SIG-M5 treated with dmso at 0.1 percent for 504 hours (cell line): ENCODE measurements around the gene KPTN.

ENCODE experiments used
- DNase-seq: peaks from one replicate; lab custom pipeline; 2025; ENCODE audit not compliant: unreplicated experiment; lab: John Stamatoyannopoulos, UW

Gene KPTN

DNA sequence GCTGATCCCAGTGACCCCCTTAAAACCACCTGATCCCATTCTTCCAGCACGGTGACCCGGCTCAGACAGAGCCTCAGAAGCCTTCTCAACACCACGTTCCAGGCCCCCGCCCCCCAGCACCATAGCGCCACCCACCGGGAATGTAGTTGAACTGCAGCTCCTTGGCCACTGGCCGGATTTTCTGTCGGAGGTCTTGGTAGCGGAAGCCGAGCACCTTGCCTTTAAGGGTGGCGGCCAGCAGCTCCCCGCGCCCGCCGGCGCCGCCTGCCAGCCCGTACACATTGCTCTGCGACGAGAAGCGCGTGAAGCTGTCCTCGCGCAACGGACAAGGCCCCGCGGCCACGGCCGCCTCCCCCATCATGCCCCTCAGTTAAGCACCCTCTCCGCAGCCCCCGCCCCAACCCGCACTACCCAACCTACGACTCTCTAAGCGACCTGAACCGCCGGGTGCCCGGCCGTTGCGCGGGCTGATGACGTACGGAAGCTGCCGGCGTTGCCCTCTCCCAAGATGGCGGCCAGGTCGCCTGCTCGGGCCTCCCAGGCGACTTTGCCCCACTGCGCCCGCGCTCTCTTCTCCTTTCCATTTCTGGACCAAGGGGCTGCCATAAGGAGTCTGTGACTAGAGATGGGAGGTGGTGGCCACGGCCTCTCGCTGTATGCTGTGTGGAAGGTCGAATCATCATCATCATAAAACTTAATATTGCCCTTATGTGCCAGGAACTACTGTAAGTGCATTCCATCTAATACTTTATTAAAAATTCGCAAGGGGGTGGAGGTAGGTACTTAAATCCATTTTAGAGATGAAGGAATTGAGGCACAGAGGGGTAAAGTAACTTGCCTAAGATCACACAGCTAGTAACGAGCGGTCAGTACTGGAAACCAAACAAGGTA is at the start of gene KPTN:
Gene KPTN, minus strand, starts transcription at position 420 of the 891 bp plus-strand sequence. Its CDS starts 59 bp downstream, at position 361.
- DNase-seq = peak; percentile 81

DNA sequence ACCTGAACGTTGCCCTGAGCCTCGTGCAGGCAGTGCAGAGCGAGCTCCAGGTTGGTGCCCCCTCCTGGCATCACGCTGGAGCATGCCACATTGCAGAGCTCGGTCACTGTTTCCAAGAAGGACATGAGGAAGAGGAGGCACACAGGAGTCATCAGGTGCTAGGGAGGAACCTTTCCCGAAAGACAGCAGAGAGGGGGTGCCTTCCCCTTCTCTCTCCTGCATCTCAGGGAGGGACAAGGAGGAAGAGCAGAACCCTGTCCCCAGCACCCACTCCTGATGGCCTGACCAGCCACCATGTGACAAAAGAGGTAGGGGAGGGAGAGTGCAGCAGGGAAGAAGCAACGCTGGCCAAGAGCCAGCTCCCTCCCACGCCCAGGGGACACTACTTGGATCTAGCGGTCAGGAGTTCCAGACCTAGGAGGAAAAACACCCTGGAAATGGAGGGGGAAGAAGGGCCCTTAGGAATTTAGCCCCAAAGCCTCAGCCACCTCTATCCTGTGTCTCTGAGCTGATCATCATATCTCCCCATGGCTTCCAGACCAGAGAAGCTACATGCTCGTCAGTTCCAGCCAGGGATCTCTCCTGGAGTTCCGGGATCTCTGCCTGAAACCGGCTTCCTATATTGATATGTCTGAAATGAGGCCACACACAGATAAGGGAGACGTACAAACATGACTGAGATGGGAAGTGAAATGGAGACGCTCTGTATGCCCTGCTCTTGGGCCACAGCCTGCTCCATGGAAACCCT is 47.8 kb upstream of the KPTN start:
- DNase-seq = no peak

DNA sequence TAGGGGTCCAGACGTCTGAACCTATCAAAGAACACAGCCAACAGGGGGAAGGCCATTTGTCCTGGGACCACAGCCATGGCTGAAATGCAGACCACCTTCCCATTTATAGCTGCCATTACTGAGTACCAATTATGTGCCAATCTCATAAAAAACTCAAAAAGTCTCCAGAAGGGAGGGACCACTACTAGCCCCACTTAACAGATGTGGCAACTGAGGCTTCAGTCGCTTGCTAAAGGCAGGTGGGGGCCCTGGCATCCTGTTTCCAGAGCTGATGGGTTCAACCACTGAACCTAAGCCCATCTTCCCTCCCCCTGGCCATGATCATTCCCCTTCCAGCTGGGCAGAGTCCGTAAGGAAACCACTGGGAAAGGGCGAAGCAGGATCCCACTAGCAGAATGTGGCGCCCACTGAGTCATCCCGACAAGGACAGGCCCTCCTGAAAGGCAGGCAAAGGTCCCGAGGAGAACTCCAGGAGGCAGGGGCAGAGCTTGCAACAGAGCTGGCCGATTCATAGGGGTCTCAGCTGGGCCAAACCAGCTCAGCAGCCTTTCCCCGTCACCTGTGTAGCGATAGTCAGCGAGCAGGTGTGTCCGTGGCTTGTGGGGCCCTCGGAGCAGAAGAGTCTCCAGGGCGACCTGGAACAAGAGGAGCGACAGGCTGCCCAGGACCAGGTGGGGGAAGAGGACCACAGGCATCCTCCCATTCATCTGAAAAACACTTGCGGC is 45.2 kb upstream of the KPTN start:
- DNase-seq = no peak

DNA sequence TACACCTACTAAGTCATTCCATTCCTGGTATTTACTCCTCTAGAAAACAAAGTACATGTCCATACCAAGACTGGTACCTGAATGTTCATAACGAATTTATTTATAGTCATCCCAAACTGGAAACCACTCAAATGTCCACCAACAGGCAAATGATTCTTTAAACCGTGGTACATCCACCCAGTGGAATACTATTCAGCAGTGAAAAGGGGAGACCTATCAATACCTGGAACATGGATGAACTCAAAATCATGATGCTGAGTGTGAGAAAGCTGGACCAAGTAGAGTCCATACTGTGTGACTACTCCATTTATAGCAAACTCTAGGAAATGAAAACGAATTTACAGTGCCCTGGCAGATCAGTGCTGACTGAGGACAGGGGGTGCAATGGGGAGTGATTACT is 42.8 kb upstream of the KPTN start:
- no peak for DNase-seq

DNA sequence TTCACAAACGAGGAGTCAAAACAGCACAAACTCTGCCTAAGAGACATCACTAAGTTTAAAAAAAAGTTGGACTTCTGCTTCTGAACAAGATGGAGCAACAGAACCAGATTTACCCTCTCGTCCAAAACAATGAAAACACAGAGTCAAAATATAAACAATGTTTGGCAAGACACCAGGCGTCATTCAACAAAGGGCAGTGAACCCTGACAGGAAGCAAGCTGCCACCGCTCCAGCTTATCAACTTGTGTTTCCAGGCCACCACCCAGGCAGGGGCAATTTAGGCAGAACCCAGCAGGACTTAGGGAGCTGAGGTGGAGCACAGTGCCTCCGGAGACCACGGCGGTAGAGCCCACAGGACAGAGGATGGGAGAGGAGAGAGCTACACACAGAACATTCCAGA is 39.5 kb upstream of the KPTN start:
- no peak for DNase-seq

DNA sequence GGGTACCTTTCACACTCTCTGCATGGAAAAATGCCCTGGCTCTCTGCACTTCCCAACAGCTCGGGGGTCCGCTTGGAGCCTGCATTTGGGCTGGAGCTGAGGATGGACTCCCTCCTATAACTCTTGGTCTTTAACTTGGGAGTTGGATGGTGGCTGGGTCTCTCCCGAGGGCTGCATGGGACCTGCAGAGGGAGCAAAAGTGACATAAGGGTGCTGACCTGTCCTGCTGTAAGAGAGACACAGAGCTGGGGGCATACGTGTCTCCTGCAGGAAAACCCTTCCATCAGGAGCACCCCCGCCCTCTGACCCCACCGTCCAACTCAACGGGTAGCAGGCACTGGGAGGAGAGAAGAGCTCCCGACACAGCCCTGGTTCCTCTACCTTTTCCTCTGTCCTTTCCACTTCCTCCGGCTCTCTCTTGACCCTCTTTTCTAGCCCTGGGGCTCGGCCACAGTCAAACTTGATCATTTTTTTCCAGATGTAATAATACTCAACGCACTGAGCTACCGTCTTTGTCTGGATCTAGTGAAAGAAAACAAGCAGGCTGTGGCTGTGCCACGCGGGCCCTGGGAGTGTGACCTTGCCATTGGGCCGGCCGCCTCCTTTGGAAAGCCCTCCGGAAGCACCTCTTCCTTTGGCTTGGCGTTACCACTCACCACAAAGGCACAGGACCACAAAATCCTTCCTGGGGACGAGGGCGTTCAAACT is 37.6 kb upstream of the KPTN start:
- no peak for DNase-seq

DNA sequence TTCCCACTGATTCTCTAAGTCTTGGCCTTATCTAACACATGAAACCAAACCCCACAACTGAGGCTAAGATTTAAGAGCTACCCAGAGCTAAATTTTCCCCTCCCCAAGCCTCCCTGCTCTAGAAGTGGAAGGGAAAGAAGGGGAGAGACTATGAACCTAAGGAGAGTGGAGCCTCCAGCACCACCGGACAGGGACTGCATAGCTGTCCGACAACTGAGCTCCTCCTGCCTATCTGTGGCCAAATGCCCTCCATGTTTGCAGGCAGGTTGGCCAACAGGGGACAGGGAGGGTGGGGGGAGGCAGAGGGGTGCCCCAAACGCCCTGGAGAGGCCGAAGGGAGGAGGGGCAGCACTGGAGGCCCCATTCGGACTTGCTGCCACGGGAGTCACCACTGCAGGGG is 36.8 kb upstream of the KPTN start:
- no peak for DNase-seq

DNA sequence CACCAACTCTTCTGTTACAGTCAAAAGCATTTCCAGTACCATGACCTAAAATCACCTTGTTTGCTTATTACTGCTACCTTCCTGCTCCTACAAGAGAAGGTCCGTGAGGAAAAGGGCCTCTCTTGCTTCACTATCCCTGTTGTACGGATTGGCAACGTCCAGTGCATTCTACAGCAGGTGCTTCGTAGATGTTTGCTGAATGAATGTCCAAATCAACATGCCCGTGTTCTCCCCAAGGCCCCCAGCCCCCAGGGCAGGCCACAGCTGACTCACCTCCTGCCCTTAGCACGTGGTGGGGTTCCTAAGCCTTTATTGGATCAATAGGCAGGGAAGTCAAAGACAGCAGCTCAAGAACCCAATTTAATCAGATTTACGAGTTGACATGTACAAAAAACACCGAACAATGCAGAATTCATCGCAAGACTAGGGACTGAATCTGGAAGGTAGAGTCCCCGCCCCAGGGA is 36.4 kb upstream of the KPTN start:
- no peak for DNase-seq

DNA sequence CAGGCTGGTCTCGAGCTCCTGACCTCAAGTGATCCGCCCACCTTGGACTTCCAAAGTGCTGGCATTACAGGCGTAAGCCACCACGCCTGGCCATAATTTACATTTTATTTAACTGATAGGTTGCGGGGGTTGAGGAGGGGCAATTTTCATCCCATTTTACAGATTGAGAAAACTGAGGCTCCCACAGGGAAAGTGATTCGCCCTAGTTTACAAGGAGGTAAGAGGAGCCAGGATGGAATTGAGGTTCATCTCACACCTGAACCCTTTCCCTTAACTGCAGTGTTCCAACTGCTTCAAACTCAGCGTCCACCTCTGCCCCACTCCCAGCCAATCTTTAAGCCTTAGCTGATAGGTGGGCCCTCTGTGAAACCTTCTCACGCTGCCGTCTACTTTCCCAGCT is 34.8 kb upstream of the KPTN start:
- no peak for DNase-seq

DNA sequence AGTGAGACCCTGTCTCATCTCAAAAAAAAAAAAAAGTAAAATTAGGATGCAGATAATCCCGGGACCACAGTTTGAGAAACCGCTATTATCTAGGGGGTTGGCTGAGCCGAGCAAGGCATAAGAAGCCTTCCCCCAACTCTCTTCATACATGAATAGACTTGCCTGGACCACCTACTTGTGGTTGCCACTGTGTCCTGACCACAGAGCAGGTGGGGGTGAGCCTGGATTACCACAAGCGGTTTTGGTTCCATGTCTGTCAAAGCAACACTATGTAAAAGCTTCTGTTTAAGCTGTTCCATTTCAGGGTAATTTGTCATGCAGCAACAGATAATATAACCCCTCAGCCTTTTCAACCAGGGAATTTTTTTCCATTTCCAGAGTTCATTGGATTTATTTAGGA is 34.1 kb upstream of the KPTN start:
- no peak for DNase-seq

DNA sequence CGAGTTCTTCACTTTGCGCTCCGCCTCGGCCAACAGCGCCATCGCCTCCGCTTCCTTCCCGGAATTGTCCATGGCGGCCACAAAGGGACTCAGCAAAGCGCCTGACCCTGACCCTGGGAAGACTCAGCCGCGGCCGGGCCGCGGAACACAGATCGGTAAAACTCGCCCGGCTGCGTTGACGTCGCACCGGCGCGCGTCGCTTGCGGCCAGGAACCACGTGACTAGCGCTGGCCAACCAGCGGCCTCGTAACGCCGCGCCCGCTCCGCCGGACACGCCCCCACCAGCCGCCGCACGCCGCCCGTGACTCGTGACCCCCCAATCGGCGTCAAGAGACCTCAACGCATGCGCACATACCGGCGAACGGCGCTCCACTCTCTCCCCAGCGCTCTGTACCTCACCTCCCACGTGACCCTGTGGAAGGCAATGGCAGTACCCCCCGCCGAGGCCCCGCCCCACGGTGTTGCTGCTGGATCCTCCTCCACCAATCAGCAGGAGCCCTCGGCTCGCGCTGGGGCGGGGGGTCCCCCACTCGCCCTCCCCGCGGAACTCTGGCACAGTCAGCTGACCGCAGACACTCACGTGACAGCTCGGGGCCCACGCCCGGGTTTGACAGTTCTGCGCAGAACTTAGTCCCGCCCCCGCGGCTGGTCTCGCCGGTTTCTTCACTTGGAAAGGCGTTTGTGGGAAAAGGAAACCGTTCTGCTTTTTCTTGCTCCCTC is 31.0 kb upstream of the KPTN start, which contains the start of gene NAPA:
Gene NAPA, minus strand, starts transcription at position 195 of the 720 bp plus-strand sequence. Its CDS starts 123 bp downstream, at position 72.
- peak; percentile 99 for DNase-seq

DNA sequence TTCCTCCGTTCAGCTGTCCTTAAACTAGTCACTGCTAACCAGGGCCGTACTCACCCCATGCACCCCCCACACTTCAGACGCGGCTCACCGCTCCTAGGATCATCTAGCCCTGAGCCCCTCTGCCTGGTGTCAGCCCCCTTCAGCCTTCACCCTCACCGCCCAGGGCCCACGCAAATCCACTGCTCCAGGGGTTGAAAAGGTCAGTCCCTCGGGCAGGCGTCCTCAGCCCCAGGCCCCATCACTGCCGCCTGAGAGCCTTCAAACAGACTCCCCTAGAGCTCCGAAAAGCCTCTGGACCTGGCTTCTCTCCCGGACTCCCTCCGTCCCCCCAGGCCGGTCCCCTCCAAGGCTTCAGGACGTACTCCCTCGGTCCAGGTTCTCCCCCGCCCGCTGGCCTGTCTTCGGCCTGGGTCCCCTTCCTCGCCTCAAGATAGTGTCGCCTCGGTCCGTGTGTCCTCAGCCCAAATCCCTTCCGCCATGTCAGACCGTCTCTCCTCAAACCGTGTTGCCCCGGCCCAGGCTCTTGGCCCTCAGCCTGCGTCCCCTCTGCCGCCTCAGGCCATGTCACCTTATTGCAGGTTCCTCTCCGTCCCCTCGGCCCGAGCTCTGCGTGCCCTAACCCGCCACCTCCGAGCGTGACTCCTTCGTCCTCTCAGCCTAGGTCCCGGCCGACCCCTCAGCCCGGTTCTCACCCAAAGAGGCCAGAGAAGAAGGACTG is 30.3 kb upstream of the KPTN start:
- DNase-seq = no peak

DNA sequence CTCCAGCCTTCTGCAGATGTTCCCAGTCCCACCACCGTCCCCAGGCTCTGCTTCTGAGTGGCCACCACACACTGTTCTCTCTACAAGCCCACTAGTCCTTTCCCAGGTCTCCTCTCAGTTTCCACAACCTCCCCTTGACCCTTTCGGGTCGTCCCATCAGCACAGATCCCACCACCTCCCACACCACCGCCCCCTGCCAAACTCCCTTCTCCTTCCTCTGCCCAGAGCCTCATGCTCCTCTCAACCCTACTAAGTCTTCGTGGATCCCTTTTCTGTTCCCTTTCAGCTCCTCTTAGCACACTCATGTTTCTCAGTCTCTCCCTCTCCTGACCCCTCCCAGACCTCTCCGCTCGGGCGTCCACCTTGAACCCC is 28.9 kb upstream of the KPTN start:
- DNase-seq = no peak

DNA sequence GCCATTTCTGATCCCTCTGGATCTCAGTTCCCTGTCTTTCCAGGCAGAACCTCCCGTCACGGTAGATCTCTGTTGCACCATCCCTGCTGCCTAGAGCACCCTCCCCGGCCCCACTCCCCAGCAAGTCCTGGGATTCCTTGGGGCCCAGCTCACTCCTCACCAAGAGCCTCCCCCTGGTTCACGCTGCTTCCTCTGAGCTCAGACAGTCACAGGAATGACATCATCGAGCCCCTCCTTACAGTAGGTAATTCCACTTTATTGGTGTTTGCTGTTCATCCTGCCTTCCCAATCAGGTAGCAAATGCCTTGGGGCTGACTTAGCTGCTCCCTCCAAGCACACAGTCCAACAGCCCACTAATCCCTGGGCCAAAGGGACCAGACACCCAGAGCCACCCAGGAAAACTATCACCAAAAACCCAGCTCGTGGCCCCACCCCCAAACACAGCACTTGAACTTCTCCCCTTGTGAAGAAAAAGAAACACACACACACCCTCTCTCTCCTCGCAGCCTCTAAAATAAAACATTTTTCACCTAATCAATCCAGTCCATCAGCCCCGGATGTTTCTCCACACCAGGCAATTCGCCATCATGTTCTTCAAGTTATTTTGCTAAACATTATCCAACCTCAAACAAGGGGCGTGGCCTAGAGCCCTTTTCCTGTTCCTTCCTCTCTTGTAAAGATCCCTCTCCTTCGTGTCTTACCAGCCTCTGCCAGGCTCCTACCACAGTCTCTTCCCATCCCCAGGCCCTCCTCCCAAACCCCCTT is 28.3 kb upstream of the KPTN start:
- peak; percentile 14 for DNase-seq

DNA sequence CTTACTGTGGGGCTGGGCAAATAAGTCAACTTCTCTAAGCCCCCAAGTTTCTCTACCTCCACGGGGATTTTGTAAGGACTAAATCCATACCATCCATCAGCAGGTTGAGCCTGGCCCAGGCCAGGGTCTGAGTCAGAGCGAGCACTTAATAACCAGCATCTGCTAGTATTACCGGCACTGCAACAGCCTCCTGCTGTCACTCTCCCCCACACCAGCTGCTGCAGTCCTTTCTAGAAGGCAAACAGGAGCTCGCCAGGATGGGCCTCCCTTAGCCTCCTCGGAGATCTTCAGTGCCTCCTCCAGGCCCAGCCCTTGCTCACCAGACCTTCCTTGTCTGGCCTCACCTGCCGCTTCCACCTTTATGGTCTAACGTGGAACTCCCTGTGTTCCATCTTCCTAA is 27.7 kb upstream of the KPTN start:
- no peak for DNase-seq

DNA sequence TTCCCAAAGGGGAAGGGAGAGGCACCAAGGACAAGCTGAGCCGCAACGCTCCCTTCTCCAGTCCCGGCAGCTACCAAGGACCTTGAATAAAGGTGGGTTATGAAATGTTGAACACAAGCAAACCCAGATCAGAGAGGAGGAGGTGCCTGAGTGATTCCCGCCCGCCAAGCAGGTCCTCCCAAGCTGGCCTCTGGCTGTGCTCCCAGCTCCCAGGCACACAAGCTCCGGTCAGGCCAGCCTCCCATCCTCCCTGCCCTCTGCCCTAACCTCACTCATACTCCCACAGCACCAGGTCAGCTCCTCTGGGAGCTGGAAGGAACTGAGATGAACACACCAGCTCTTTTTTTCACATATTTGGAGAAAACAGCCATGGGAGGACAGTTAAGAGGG is 27.1 kb upstream of the KPTN start:
- DNase-seq = no peak

DNA sequence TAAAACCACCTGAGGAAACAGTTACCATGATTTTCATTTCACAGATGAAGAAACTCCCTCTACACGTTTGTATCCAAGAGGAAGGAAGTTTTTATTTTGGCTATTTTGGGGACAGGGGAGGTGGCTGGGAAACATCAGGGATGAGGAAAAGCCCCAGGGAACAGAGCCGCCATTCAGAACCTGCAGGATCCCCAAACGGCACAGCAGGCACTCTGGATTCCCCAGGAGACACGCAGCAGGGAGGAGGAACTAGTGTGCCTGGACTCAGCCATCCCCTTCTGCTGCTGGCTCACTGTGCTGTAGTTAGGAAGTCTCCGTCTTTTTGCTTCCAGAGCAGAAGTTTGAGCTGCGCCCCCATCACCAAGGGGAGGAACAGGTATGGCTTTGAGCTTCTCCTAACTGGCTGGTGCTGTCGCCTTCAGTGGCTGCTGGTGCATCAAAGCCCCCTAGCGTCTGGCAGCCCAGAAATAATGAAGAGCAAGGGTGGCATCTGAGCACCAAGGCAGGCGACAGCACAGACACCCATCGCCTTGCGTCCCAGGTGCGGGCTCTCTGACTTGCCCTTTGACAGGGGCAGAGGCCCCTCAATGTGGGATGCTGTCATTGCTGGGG is 26.6 kb upstream of the KPTN start:
- DNase-seq = no peak

DNA sequence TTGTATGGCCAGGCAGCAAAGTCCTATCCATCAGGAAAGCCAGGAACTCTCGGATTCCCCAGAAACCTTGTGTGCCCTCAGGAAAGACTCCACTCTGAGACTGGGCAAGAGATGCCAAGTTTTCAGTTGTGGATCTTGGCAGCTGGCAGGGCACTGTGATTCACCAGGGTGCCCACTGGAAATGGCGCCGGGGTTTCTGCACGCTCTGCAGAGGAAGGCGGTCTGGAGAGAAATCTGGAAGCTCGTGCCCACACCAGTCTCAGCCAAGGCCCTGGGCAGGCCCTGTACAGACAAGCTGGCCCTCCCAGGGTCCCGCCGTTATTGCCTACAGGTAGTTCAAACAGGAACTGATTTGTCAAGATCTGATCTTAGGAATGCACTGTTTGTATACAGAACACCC is 26.0 kb upstream of the KPTN start:
- no peak for DNase-seq
